Activated CD4-positive, alpha-beta T cell treated with anti-CD3 and anti-CD28 coated beads, Interleukin-2, amount 50 U/mL, for 1 hour (primary cell): ENCODE data around the gene GMEB2.
A peak's percentile ranks its signal among the peaks of the same experiment; 100 is the strongest.

ENCODE experiments used
- DNase-seq: peaks from one replicate; pipeline ENCODE4 v3.0.0-alpha.2; 2020

Gene GMEB2

DNA sequence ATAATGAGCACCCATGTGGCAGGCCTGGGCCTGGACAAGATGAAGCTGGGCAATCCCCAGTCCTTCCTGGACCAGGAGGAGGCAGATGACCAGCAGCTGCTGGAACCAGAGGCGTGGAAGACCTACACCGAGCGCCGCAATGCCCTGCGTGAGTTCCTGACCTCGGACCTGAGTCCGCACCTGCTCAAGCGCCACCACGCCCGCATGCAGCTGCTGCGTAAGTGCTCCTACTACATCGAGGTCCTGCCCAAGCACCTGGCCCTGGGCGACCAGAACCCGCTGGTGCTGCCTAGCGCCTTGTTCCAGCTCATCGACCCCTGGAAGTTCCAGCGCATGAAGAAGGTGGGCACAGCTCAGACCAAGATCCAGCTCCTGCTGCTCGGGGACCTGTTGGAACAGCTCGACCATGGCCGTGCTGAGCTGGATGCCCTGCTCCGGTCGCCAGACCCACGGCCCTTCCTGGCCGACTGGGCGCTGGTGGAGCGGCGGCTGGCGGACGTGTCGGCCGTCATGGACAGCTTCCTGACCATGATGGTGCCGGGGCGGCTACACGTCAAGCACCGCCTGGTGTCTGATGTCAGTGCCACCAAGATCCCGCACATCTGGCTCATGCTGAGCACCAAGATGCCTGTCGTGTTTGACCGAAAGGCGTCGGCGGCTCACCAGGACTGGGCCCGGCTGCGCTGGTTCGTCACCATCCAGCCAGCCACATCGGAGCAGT lies 71.1 kb downstream of the GMEB2 start:
- no peak for DNase-seq

- no peak for DNase-seq
Observed at GRCh38 chr20:63554361-63555278, 72.3 kb downstream of the GMEB2 start.

DNA sequence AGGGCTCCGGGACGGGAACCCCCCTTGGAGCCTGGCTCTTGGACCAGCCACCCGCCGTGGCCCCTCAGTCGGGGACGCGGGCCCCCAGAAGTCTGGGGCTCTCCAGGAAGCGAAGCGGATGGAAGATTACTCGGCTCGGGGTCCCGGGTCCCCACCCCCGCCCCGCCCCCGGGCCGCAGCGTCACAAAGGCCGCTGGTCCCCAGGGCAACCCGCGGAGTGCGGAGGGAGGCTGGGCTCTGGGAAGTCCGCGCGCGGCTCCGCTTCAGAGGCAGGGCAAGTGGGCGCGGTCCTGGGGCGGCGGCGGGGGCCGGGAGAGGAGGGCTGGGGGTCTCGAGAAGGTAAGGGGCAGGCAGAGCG lies 73.0 kb downstream of the GMEB2 start, which contains the start of gene FNDC11:
Gene FNDC11 (plus strand): TSS at position 227 of the 358 bp plus-strand sequence. CDS start 1,505 bp downstream, outside the sequence.
- peak; percentile 38 for DNase-seq

DNA sequence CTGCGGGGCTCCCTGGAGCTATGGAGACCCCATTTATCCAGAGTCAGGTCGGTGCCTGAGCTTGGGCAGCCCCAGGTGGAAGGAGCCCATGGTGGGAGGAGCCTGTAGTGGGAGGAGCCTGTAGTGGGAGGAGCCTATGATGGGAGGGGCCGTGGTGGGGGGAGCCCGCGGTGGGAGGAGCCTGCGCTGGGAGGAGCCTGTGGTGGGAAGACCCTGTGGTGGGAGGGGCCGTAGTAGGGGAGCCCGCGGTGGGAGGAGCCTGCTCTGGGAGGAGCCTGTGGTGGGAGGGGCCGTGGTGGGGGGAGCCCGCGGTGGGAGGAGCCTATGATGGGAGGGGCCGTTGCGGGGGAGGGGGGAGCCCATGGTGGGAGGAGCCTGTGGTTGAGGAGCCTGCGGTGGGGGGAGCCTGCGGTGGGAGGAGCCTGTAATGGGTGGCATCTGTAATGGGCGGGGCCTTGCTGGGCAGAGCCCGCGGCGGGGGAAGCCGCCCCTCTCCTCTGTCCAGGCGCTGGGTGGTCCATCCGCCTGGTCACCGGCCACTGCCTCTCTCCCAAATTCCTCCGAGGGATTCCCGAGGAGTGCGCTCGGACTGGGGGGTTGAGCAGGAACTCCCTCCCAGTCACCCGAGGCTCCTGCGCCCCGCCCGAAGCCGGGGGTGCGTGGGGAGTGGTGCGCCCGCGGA lies 73.5 kb downstream of the GMEB2 start:
- DNase-seq = peak; percentile 96

- peak; percentile 46 for DNase-seq
Observed at GRCh38 chr20:63552481-63553249, 74.2 kb downstream of the GMEB2 start.

- DNase-seq = no peak
Observed at GRCh38 chr20:63551068-63551467, 75.8 kb downstream of the GMEB2 start.

DNA sequence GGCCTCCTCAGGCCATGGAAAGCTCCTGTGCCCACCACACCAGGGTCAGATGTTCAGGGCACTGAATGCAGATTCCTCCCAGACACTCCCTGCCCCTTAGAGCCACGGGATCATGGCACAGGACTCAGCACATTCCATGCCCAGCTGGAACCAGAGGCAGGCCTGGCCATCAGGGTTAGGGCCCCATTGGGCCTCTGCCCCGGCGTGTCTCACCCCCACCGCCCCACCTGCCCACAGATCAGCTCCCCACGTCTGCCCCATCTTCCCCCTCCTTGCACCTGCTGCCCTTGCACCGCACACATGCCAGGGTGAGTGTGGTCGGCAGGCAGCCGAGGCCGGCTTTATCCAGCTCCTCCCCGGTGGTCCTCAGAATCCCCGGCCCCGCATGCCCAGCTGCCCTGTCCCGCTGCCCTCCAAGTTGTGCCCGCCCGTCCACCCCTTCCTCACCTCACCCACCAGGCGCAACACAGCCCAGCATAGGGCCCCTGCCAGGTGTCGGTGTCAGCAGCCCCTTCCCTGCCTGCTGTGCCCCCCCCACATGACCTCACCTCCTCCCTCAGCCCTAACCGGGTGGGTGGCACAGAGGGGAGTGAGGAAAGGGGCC lies 77.1 kb downstream of the GMEB2 start:
- no peak for DNase-seq

DNA sequence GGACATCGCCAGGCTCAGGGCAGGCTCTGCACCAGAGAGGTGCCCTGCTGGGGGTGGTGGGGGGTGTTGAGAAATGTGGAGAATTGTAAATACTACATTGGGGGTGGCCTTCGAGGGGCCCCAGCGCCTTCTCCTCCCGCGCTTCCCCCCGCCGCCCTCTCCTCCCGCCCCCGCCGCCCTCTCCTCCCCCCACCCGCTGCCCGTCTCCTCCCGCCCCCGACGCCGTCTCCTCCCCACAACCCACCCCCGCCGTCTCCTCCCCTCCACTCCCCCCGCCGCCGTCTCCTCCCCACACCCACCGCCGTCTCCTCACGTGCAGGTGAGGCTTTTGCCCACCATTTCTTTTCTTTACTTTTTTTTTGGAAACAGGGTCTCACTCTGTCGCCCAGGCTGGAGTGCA lies 77.9 kb downstream of the GMEB2 start:
- DNase-seq = no peak

- DNase-seq = no peak
Observed at GRCh38 chr20:63548542-63548941, 78.4 kb downstream of the GMEB2 start.

DNA sequence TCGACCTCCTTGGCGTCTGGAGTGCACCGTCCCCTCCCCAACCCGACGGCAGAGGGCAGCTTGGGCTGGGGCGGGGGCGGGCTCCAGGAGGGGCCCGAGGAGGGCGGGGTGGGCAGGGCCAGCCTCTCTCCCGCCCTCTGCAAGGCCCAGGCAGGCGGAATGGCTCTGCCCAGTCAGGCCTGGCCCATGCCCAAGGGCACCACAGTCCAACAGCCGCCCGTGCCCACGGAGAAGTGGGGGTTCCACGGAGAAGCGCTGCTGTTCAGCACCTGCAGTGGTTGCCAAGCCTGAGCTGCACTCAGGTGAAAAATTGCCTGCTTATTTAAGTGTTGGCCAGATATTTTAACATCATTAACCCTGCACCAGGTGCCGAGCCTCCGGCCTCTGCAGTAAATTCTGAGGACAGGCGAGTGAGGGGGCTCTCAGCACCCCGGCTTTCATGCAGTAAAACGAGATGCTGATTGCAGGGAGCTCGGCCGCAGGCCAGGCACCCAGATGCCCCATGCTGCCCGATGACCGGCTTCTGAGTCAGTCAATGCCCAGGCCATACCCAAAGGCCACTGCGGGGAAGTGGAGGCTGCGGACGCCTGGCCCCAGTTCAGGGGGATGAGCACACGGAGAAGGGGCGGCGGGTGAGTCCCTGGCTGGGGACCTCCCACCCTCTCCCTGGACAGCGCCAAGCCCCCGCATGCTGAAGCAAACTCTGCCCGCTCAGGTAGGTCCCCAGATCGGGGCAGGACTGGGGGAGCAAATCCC lies 79.0 kb downstream of the GMEB2 start, which contains the start of gene SRMS:
Gene SRMS (minus strand): TSS at position 25 of the 756 bp plus-strand sequence. CDS start 286 bp downstream, outside the sequence.
- DNase-seq = no peak

- DNase-seq = no peak
Observed at GRCh38 chr20:63546956-63547724, 79.8 kb downstream of the GMEB2 start.

DNA sequence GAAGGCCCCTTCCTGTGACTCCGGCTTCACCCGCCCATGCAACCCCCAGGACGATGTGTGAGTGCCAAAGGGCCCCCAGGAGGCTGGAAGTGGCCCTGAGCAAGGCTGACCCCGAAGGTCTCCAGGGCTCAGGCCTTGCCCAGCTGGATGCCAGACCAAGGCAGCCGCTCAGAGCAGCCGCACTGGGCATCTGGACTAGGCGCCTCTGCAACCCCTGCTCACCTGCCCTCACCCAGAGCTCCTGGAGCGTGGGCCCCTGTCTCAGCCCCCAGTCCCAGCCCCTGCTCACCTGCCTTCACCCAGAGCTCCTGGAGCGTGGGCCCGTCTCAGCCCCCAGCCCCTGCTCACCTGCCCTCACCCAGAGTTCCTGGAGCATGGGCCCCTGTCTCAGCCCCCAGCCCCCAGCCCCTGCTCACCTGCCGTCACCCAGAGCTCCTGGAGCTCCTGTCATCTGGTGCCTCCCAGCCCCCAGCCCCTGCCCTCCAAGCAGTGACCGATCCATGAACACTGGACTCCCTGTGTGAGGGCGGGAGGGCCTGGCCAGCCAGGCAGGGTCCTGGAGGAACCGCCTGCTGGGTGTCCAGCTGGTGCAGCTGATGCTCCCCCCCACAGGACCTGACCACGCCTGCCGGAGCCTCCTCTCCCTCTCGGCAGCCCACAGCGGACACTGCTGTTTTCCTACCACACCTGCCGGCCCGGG lies 80.5 kb downstream of the GMEB2 start:
- DNase-seq = no peak

GRCh38 chr20:63545814-63546213 lies 81.1 kb downstream of the GMEB2 start:
- DNase-seq = no peak

DNA sequence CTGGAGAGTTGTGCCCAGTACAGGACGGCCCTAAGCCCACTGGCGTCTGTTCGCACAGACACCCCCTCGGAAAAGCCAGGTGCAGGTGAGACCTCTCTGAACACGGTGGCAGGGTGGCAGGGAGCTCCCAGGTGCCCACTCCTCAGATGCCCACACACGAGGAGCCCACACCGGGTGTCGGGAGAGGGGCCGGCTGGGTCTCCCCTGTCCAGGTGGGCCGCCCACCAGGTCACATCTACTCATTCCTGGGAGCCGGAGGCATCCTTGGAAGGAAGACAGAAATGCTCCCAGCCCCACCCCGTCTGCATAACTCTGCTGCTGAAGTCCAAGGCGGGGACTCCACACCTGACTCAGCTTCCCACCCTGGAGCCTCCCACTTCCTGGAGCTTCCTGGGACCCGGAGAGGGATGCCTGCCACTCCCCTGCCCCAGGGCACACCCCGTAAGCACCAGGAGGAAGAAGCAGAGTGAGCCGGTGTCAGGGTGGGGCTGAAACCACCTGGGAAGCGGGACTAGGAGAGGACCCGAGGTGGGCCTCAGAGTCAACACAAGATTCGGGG lies 81.9 kb downstream of the GMEB2 start:
- DNase-seq = no peak

DNA sequence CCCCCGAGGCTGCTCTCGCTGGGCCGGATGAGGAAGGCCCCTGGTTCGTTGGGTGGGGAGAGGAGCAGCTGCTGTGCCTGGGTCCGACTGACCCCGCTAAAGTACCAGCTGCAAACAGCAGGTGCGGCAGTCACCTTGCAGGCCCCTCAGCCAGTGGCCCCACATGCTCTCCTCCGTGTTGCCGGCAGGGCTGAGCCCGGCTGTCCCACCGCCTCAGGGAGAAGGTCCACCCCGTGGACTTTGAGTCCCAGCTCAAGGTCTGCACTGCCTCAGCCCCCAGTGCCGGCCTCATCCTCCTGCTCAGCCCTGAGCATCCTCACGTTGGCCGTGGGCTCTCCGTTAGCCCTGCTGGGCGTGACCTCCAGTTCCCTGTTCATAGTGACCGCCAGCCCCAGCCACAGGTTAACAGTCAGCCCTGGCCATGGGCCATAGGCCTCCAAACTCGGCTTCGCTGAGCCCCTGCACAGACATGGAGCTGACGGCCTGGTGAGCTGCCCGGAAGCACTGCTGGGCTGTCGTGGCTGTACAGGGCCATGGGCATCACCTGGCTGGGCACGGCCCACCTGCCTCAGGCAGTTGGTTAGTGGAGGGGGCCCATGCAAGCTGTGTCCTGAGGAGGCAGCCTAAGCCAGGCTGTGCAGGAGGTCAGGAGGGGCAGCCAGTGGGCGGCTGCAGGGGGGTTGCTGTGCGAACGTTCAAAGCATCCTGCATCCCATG lies 82.5 kb downstream of the GMEB2 start:
- DNase-seq = no peak

- no peak for DNase-seq
Observed at GRCh38 chr20:63543733-63544132, 83.2 kb downstream of the GMEB2 start.

DNA sequence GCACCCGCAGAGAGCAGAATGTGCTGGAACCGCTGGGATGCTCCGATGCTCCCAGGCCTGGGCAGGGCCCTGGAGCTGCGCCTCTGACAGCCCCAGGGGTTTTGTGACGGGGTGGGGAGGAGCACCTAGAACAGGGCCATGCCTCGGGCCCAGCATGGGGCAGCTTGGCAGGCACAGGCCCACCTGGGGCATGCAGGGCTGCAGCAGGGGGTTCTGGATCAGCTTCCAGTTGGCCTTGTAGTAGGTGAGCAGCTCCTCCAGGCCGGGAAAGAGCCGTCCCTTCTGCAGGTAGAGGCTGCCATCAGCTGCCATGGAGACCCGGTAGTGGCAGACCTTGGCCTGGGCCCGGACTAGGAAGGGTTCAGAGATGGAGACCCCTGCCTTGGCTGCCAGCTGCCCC lies 83.8 kb downstream of the GMEB2 start:
- no peak for DNase-seq

GRCh38 chr20:63542696-63543095 lies 84.2 kb downstream of the GMEB2 start:
- no peak for DNase-seq

DNA sequence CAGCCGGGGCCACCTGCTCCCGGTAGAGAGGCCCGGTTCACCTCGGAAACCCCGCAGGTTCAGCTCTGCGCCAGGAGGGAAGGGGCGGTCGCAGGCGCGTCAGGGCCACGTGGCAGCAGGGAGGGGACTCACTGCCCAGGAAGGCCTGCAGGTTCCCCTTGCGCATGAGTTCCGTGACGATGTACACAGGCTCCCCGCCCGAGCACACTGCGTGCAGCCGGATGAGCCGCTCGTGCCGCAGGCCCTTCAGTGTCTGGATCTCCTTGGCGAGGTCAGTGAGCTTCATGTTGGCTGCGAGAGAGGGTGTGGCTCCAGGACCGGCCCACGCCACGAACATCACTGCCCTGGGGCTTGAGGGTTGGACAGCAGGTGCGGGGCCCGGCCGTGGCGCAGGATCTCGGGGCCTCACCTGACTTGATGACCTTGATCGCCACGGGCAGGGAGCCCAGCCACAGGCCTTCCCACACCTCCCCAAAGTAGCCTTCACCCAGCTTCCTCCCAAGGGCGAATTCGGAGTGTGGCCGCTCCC lies 84.8 kb downstream of the GMEB2 start:
- no peak for DNase-seq
